MM.1S (cell line): ENCODE results near the gene CATSPERD.

Experiments used
- DNase-seq: peaks from one replicate; pipeline ENCODE4 v3.0.0-alpha.2; 2015
- H2AFZ ChIP-seq: fragments of 300-600 bp; sonication (generic); 2 replicates; pipeline ENCODE4 v1.6.0; 2016; ENCODE audit warnings: antibody characterized with exemption, low read length
- H3F3A ChIP-seq: fragments of 300-600 bp; sonication (generic); 2 replicates; pipeline ENCODE4 v1.6.1; 2016; ENCODE audit warnings: mild to moderate bottlenecking, antibody characterized with exemption, low read length, moderate library complexity, mixed read lengths; ENCODE audit not compliant: insufficient read depth
- H3K27ac ChIP-seq: fragments of 300-600 bp; sonication (generic); 2 replicates; pipeline ENCODE4 v1.5.1; 2016; ENCODE audit warnings: mild to moderate bottlenecking, low read length
- H3K27me3 ChIP-seq: fragments of 300-600 bp; sonication (generic); replicated peaks from 2 replicates; pipeline ENCODE4 v1.6.0; 2016; ENCODE audit warnings: low read length; ENCODE audit not compliant: insufficient read depth
- H3K36me3 ChIP-seq: fragments of 300-600 bp; sonication (generic); replicated peaks from 2 replicates; pipeline ENCODE4 v1.6.1; 2016; ENCODE audit warnings: mild to moderate bottlenecking, low read length, mixed read lengths; ENCODE audit not compliant: insufficient read depth
- H3K4me1 ChIP-seq: fragments of 300-600 bp; sonication (generic); 2 replicates; pipeline ENCODE4 v1.6.1; 2016; ENCODE audit warnings: low read length, mixed read lengths
- H3K4me2 ChIP-seq: fragments of 300-600 bp; sonication (generic); 2 replicates; pipeline ENCODE4 v1.6.0; 2016; ENCODE audit warnings: low read depth, low read length
- H3K4me3 ChIP-seq: fragments of 300-600 bp; sonication (generic); 2 replicates; pipeline ENCODE4 v1.5.1; 2016; ENCODE audit warnings: low read length, mixed read lengths
- H3K79me2 ChIP-seq: fragments of 300-600 bp; sonication (generic); 2 replicates; pipeline ENCODE4 v1.6.1; 2016; ENCODE audit warnings: mixed run types, low read length, mixed read lengths
- H3K9ac ChIP-seq: fragments of 300-600 bp; sonication (generic); 2 replicates; pipeline ENCODE4 v1.6.1; 2016; ENCODE audit warnings: low read length, mixed read lengths
- H3K9me2 ChIP-seq: fragments of 300-600 bp; sonication (generic); replicated peaks from 2 replicates; pipeline ENCODE4 v1.6.1; 2016; ENCODE audit warnings: mild to moderate bottlenecking, low read length, mixed read lengths; ENCODE audit not compliant: insufficient read depth
- H3K9me3 ChIP-seq: fragments of 300-600 bp; sonication (generic); replicated peaks from 2 replicates; pipeline ENCODE4 v1.6.1; 2016; ENCODE audit warnings: mild to moderate bottlenecking, low read length, mixed read lengths; ENCODE audit not compliant: insufficient read depth
- H4K20me1 ChIP-seq: fragments of 300-600 bp; sonication (generic); 2 replicates; pipeline ENCODE4 v1.6.1; 2016; ENCODE audit warnings: mild to moderate bottlenecking, low read length, moderate library complexity, mixed read lengths; ENCODE audit not compliant: insufficient read depth
- CTCF ChIP-seq: fragments of 300-600 bp; sonication (generic); IDR thresholded peaks from 2 replicates; pipeline ENCODE4 v1.5.1; 2016; ENCODE audit warnings: antibody characterized with exemption, low read length, mixed read lengths
- EZH2 ChIP-seq: fragments of 300-600 bp; sonication (generic); optimal IDR thresholded peaks from 2 replicates; pipeline ENCODE3; 2017; ENCODE audit warnings: low read depth, mild to moderate bottlenecking, antibody characterized with exemption, low read length, mixed read lengths
- EZH2phosphoT487 ChIP-seq: fragments of 300-600 bp; sonication (generic); IDR thresholded peaks from 2 replicates; pipeline ENCODE4 v1.6.1; 2018; ENCODE audit warnings: antibody characterized with exemption, low read length

CATSPERD gene

DNA sequence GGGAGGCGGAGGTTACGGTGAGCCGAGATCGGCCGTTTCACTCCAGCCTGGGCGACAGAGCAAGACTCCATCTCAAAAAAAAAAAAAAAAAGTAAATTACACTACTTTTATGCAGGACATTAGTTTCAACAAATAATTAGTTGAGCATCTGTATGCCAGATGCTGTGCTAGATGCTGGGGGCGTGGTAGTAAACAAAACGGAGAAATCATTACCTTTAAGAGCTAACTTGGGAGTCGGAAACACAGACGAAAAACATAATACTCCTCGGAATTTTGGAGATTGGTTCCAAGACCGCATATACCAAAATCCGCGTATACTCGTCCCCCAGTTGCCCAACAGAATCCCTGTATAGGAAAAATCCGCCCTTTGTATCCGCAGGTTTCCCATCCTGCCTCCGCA lies 71.8 kb downstream of the CATSPERD start:
- no peaks in the 10 kb centered on the region for H3K36me3 ChIP-seq
- no peaks in the 10 kb centered on the region for H4K20me1 ChIP-seq
- TF ChIP-seq EZH2phosphoT487 (no peak), CTCF (no peak), EZH2 (no peak)
- peaks cover 16% of the 10 kb centered on the region for H3K79me2 ChIP-seq
- no peaks in the 10 kb centered on the region; the same call in 1 of the 2 replicates for H3K4me1 ChIP-seq
- H3K27me3 ChIP-seq = peaks cover 26% of the 10 kb centered on the region
- H3K9ac ChIP-seq = no peak overlapping the region
- no peak overlapping the region for H3K4me3 ChIP-seq
- H2AFZ ChIP-seq = no peak overlapping the region
- no peaks in the 10 kb centered on the region for H3F3A ChIP-seq
- DNase-seq = no peak
- H3K4me2 ChIP-seq = no peak overlapping the region
- no peaks in the 10 kb centered on the region for H3K9me2 ChIP-seq
- no peaks in the 10 kb centered on the region for H3K9me3 ChIP-seq
- no peak overlapping the region for H3K27ac ChIP-seq

DNA sequence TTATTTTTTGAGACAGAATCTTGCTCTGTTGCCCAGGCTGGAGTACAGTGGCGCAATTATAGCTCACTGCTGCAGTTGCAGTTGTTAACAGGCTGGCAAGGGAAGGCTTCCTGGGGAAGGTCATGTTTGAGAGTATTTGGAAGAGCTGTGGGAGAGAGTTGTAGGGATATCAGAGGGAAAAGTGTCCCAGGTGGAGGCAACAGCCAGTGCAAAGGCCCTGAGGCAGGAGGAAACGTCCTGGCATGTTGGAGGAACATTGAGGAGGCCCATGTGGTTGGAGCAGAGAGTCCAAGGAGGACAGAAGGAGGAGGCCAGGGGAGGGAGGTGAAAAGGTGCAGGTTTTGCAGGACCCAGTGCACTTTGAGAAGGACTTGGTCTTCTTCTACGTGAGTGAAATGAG lies 72.8 kb downstream of the CATSPERD start:
- H3K27ac ChIP-seq = no peak overlapping the region
- H3F3A ChIP-seq = no peaks in the 10 kb centered on the region
- H3K4me2 ChIP-seq = no peak overlapping the region
- H3K4me1 ChIP-seq = no peaks in the 10 kb centered on the region; the same call in 1 of the 2 replicates
- peaks cover 16% of the 10 kb centered on the region for H3K79me2 ChIP-seq
- H3K4me3 ChIP-seq = no peak overlapping the region
- no peaks in the 10 kb centered on the region for H4K20me1 ChIP-seq
- TF ChIP-seq EZH2phosphoT487 (no peak), EZH2 (no peak), CTCF (no peak)
- no peak overlapping the region for H3K9ac ChIP-seq
- DNase-seq = no peak
- H3K27me3 ChIP-seq = peaks cover 24% of the 10 kb centered on the region
- no peaks in the 10 kb centered on the region for H3K36me3 ChIP-seq
- no peak overlapping the region for H2AFZ ChIP-seq
- no peaks in the 10 kb centered on the region for H3K9me3 ChIP-seq
- H3K9me2 ChIP-seq = no peaks in the 10 kb centered on the region

DNA sequence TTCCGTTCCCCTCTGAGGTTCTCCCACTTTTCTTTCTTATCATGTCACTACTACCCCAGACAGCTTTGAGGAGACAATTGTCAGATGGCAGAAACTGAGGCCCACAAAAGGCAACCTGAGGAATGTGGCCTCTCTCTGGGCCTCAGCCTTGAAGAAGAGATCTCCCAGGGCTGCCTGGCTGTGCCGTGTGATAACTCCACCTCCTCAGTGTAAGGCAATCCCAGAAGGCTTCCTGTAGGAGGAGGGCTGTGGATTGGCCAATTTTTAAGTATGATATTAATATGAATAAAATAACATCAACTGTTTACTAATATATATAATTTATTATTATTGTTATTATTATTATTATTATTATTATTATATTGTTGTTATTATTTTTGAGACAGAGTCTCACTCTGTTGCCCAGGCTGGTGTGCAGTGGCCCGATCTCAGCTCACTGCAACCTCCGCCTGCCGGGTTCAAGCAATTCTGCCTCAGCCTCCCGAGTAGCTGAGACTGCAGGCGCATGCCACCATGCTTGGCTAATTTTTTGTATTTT lies 75.0 kb downstream of the CATSPERD start:
- no peaks in the 10 kb centered on the region for H3K36me3 ChIP-seq
- H3F3A ChIP-seq = no peaks in the 10 kb centered on the region
- H3K4me2 ChIP-seq = no peak overlapping the region
- no peaks in the 10 kb centered on the region for H3K9me3 ChIP-seq
- no peak for DNase-seq
- H3K79me2 ChIP-seq = no peaks in the 10 kb centered on the region
- H3K27me3 ChIP-seq = peaks cover 46% of the 10 kb centered on the region
- no peak overlapping the region for H2AFZ ChIP-seq
- H3K4me3 ChIP-seq = no peak overlapping the region
- H3K4me1 ChIP-seq = no peaks in the 10 kb centered on the region
- no peaks in the 10 kb centered on the region for H4K20me1 ChIP-seq
- H3K9ac ChIP-seq = no peak overlapping the region
- H3K27ac ChIP-seq = no peak overlapping the region
- no peaks in the 10 kb centered on the region for H3K9me2 ChIP-seq
- no peak for TF ChIP-seq EZH2phosphoT487
- no peak for TF ChIP-seq CTCF
- no peak for TF ChIP-seq EZH2
